Measurements from ENCODE around the gene SLC45A3.
"Not testable (repeated sequence)": the region's sequence is repeated elsewhere in the genome, so short reads cannot be mapped to it uniquely, and the experiment has no call there.

Gene SLC45A3

GRCh38 chr1:205667909-205668643 lies 12.2 kb downstream of the SLC45A3 start:
- no peak for DNase-seq (ENCODE audit: low spot score)

GRCh38 chr1:205666372-205667166 lies 13.7 kb downstream of the SLC45A3 start:
- DNase-seq (ENCODE audit: low spot score): no peak

- DNase-seq (ENCODE audit: low spot score): no peak
These were observed 14.9 kb downstream of the SLC45A3 start for GRCh38 chr1:205665201-205666045.

GRCh38 chr1:205664399-205665017 lies 15.8 kb downstream of the SLC45A3 start:
- no peak for DNase-seq (ENCODE audit: low spot score)

- no peak for DNase-seq (ENCODE audit: low spot score)
These were observed 16.9 kb downstream of the SLC45A3 start for GRCh38 chr1:205663286-205663936.

- DNase-seq (ENCODE audit: low spot score): no peak
These were observed 17.5 kb downstream of the SLC45A3 start for GRCh38 chr1:205662791-205663190.

- DNase-seq (ENCODE audit: low spot score): no peak
These were observed 18.1 kb downstream of the SLC45A3 start for GRCh38 chr1:205662135-205662738.

GRCh38 chr1:205661429-205662134 lies 18.7 kb downstream of the SLC45A3 start:
- DNase-seq (ENCODE audit: low spot score): no peak

GRCh38 chr1:205660361-205660760 lies 19.9 kb downstream of the SLC45A3 start:
- DNase-seq (ENCODE audit: low spot score): no peak

- DNase-seq (ENCODE audit: low spot score): peak; percentile 90
These were observed 21.2 kb downstream of the SLC45A3 start for GRCh38 chr1:205658943-205659581.

GRCh38 chr1:205656236-205656635 lies 24.1 kb downstream of the SLC45A3 start:
- DNase-seq (ENCODE audit: low spot score): no peak

- DNase-seq (ENCODE audit: low spot score): no peak
These were observed 27.3 kb downstream of the SLC45A3 start for GRCh38 chr1:205652984-205653383.

- no peak for DNase-seq (ENCODE audit: low spot score)
These were observed 30.1 kb downstream of the SLC45A3 start for GRCh38 chr1:205650241-205650640.

GRCh38 chr1:205645519-205645918 lies 34.8 kb downstream of the SLC45A3 start:
- DNase-seq (ENCODE audit: low spot score): no peak

- no peak for DNase-seq (ENCODE audit: low spot score)
These were observed 37.5 kb downstream of the SLC45A3 start for GRCh38 chr1:205642679-205643307.

GRCh38 chr1:205639567-205639966 lies 40.7 kb downstream of the SLC45A3 start:
- no peak for DNase-seq (ENCODE audit: low spot score)

- DNase-seq (ENCODE audit: low spot score): no peak
These were observed 42.3 kb downstream of the SLC45A3 start for GRCh38 chr1:205637854-205638468.

- no peak for DNase-seq (ENCODE audit: low spot score)
These were observed 43.6 kb downstream of the SLC45A3 start for GRCh38 chr1:205636732-205637131.

GRCh38 chr1:205636138-205636530 lies 44.2 kb downstream of the SLC45A3 start:
- not testable (repeated sequence) for DNase-seq (ENCODE audit: low spot score)
